ENCODE data around the gene LPAR6. TPM values are rescaled to one million over a fixed set of nuclear protein-coding genes. Genes with fewer than 3 reads are reported as not detected.

Gene LPAR6
- total RNA-seq, 1 experiment from 2014 or later = 14.3 TPM

GRCh38 chr13:48415516-48415915 is 2.6 kb upstream of the LPAR6 start:
- no peak for DNase-seq (ENCODE audit: low read depth)

- DNase-seq (ENCODE audit: low read depth) = no peak
Observed at GRCh38 chr13:48414501-48414900, 1.6 kb upstream of the LPAR6 start.

GRCh38 chr13:48411841-48412531 is 927 bp downstream of the LPAR6 start:
- DNase-seq (ENCODE audit: low read depth) = no peak

DNA sequence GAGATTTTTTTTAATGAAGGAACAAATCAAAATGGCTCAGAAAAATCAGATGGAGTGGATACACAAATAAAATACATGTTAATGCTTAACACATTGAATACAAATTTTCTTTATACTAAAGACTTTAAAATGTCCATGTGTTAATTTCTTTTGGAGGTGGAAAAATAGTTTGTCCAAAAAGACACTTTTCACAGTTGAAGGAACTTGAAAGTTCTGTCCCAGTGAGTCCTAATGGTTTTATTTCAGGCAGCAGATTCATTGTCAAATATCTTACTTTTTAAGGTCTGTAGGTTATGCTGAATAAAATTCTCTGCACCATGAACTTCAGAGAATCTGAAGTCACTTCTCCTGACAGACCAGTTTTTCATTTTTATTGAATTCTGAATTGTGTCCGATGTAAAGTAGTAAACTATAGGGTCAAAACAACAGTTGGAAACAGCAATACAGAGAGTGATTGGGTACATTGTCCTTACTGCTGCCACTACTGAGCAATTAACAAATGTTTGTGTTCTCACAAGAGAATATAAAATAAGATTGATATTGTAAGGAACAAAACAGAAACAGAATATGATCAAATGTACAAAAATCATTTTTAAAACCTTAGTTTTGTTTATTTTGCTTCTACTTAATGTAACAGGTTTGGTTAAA is 1.6 kb downstream of the LPAR6 start:
- no peak for DNase-seq (ENCODE audit: low read depth)

DNA sequence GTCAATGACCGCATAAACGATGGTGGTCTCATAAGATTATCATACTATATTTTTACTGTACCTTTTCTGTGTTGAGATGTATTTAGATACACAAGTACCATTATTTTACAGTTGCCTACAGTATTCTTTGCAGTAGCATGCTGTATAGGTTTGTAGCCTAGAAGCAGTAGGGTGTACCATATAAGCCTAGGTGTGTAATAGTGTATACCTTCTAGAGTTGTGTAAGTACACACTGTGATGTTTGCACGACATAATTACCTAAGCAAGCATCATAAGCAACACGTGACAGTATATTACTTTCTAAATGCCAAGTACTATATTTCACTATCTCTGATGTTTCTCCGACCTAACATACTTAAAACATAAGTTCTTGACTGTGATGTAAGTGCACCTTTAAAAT is 2.7 kb downstream of the LPAR6 start:
- DNase-seq (ENCODE audit: low read depth) = no peak

DNA sequence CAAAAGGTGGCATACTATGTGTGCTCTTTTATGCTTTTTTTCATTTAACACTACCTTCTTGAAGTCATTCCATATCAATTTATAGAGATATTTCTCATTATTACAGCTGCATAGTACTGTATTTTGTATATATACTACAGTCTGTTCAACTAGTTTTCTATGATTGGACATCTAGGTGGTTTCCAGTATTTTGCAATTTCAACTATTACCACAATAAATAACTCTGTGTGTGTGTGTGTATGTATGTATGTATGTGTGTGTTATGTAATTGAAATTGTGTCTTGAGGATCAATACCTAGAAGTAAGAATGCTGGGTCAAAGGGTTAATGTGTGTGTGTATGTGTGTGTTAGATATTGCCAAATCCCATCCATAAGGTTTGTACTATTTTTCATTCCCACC is 7.0 kb downstream of the LPAR6 start:
- DNase-seq (ENCODE audit: low read depth) = no peak

DNA sequence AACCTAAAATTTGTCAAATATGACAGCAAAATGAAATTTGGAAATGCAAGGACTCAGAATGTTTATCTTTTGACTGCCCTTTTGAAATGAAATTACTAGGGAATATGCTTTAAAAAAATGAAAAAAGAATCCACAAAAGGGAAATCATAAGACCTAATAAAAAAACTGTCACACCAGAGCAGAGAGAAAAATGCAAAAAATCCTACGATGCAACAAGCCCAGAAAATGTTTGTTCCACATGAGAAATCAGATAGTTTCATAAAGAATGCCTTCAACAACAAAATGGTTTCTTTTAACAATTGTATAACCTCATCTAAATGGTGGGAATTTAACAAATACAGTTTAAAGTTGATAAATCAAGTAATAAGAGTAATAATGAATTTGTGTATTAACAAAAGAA is 8.0 kb downstream of the LPAR6 start:
- no peak for DNase-seq (ENCODE audit: low read depth)

- DNase-seq (ENCODE audit: low read depth) = no peak
Observed at GRCh38 chr13:48403913-48404312, 9.0 kb downstream of the LPAR6 start.

GRCh38 chr13:48403151-48403631 is 9.7 kb downstream of the LPAR6 start:
- no peak for DNase-seq (ENCODE audit: low read depth)

DNA sequence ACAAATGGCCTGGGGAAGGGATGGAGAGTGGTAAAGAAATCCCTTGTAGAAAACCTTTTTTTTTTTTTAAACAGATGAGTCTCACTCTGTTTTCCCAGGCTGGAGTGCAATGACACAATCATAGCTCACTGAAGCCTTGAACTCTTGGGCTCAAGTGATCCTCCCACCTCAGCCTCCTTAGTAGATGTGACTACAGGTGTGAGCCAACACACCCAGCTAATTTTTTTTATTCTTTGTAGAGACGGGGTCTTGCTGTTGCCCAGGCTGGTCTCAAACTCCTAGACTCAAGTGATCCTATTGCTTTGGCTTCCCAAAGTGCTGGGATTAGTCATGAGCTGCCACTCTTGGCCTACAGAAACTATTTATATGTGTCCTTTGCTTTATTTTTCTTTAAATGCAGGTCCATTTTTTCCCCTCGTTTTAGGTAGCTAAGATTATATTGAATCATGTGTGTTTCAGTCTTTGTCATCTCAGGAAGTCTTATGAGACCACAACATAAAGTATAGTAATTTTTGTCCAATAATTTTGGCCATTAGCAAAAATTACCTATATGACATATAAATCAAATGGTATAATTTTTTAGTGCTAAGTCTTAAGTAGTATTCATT is 10.5 kb downstream of the LPAR6 start:
- DNase-seq (ENCODE audit: low read depth) = no peak

DNA sequence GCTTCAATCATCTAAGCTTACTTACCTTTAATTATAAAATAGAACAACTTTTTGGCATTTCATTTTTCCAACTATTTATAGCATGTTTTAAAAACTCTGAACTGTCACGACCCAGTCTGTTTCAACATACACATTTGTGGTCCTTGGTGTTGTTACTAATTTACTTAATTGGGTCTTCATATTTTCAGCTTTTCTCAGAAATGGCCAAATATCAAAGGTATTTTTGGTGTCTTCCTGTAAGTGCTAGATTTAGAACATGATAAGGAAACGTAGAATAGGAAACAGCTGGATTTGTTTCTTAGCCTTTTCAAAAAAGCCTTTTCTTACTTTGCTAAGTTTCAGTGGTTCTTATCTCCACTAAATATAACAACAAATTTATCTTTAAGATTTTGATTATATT is 11.4 kb downstream of the LPAR6 start:
- DNase-seq (ENCODE audit: low read depth) = no peak

GRCh38 chr13:48400850-48401291 is 12.0 kb downstream of the LPAR6 start:
- DNase-seq (ENCODE audit: low read depth) = peak; percentile 78

GRCh38 chr13:48400090-48400694 is 12.7 kb downstream of the LPAR6 start:
- DNase-seq (ENCODE audit: low read depth) = no peak

- peak; percentile 24 for DNase-seq (ENCODE audit: low read depth)
Observed at GRCh38 chr13:48398450-48399095, 14.3 kb downstream of the LPAR6 start.

DNA sequence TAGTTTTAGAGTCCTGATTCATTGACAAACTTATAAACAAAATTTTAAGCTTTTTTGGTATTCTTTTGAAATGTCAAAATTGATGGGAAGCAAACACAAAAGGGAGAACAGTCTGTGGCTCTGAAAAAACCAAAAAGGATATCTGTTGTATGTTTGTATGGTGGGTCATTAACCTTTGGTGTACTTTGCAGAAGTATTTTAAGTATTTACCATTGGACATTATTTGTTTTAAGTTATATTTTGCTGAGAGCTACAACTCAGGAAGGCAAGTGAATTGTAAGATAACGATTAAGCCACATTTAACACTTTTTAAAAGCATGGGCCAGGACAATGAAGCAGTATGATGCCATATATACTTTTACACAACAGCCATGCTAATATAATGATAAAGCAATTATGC is 15.2 kb downstream of the LPAR6 start:
- no peak for DNase-seq (ENCODE audit: low read depth)

DNA sequence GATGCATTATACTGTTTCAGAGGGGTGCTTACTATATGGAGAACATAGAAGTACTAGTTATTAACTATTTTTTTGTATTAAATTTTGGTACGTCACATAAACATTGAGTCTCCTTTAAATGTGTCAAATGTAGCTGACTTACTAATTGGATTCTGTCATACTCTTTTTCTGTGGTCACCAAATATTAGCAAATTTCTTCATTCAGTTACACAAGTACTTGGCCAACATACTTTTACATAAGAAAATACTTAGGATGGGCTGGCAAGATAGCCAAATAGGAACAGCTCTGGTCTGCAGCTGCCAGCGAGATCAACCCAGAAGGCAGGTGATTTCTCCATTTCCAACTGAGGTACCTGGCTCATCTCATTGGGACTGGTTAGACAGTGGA is 19.2 kb downstream of the LPAR6 start:
- DNase-seq (ENCODE audit: low read depth) = no peak

DNA sequence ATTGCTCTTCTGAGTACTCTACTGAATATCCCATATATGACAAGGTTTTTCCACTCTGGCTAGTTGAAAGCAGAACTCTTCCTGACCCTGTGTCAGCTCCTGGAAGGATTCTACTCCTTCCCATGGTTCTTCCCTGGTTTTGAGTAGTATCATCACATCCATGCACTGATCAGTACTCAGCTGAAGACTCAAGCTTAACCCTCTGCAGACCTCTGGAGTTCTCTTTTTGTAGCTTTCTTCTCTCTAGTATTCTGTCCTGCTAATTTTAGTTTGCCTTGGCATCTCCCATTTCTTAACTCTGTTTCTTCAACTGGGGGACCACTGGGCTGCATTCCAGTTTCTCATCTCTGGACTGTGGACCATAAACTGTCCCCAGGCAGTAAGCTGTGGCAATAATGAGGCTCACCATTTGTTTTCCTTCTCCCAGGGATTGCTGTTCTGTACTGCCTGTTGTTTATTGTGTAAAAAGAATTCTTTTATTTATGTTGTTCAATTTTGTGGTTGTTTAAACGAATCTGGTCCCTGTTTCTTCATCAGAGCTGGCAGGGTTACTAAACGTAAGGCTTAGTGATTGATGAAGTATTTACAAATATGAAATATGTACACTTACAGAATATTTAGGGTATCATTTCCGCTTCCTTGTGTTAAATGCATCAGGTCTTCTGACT is 19.7 kb downstream of the LPAR6 start:
- no peak for DNase-seq (ENCODE audit: low read depth)

- no peak for DNase-seq (ENCODE audit: low read depth)
Observed at GRCh38 chr13:48391257-48391656, 21.7 kb downstream of the LPAR6 start.

- DNase-seq (ENCODE audit: low read depth) = no peak
Observed at GRCh38 chr13:48386816-48387215, 26.1 kb downstream of the LPAR6 start.

GRCh38 chr13:48383384-48383783 is 29.5 kb downstream of the LPAR6 start:
- DNase-seq (ENCODE audit: low read depth) = no peak

DNA sequence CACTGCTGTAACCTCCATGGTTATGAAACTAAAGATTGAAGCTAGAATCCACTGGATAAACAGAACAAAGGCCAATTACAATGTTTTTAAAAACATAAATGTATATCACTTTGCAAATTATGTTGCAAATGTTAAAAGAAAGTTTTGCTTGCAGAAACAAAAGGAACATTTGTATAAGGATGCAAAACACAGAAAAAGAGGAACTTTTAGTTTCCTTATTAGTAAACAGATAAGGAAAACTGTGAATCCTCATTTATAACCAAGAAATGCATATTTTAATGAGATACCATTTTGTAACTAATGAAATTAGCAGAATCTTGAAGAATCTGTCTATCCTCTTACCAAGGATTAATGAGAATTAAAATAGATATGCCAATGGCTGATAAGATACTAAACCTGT is 32.3 kb downstream of the LPAR6 start:
- no peak for DNase-seq (ENCODE audit: low read depth)
